Measurements from ENCODE around the gene RHBDL1. TPM values are rescaled to one million over a fixed set of nuclear protein-coding genes. Genes with fewer than 3 reads are reported as not detected.

Gene RHBDL1
- total and polyA plus RNA-seq, 9 of the 15 experiments (the other 6 are each of a cell fraction or from before 2014, with no cell fraction given): 0.03 to 5.6 (median 1.3) TPM; not detected in 1

DNA sequence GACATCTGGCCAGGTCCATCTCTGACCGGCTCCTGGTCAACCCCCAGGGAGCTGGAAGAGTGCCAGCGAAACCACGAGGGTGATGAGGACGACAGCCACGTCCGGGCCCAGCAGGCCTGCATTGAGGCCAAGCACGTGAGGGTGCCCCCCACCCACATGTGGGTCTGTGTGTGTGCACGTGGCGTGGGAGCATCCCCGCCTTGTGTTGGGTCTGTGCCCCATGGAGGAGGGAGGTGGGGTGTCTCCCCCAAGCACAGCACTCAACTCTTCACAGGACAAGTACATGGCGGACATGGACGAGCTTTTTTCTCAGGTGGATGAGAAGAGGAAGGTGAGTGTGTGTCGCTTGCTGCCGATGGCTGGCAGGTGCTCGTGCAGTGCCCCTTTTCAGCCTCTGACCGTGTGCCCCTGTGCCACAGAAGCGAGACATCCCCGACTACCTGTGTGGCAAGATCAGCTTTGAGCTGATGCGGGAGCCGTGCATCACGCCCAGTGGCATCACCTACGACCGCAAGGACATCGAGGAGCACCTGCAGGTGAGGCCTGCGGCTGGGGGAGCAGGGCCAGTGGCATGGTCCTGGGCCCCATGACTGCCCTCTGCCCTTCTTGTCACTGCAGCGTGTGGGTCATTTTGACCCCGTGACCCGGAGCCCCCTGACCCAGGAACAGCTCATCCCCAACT, 6.4 kb downstream of the RHBDL1 start (continued):
- TF ChIP-seq PCBP2 (IDR thresholded peaks at IDR 0.05; ENCODE audit: low read depth, low read length, poor library complexity, severe bottlenecking) (no peak), CHD1 (IDR thresholded peaks at IDR 0.05; ENCODE audit: low read length) (no peak), CHCHD3 (CRISPR knock-in tag; IDR thresholded peaks at IDR 0.05) (no peak), NR3C1 (CRISPR knock-in tag; IDR thresholded peaks at IDR 0.05) (no peak), DIDO1 (tag; IDR thresholded peaks at IDR 0.05; ENCODE audit: low read depth) (no peak)
- TF ChIP-seq, protein P1, sequence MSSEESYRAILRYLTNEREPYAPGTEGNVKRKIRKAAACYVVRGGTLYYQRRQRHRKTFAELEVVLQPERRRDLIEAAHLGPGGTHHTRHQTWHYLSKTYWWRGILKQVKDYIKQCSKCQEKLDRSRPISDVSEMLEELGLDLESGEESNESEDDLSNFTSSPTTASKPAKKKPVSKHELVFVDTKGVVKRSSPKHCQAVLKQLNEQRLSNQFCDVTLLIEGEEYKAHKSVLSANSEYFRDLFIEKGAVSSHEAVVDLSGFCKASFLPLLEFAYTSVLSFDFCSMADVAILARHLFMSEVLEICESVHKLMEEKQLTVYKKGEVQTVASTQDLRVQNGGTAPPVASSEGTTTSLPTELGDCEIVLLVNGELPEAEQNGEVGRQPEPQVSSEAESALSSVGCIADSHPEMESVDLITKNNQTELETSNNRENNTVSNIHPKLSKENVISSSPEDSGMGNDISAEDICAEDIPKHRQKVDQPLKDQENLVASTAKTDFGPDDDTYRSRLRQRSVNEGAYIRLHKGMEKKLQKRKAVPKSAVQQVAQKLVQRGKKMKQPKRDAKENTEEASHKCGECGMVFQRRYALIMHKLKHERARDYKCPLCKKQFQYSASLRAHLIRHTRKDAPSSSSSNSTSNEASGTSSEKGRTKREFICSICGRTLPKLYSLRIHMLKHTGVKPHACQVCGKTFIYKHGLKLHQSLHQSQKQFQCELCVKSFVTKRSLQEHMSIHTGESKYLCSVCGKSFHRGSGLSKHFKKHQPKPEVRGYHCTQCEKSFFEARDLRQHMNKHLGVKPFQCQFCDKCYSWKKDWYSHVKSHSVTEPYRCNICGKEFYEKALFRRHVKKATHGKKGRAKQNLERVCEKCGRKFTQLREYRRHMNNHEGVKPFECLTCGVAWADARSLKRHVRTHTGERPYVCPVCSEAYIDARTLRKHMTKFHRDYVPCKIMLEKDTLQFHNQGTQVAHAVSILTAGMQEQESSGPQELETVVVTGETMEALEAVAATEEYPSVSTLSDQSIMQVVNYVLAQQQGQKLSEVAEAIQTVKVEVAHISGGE (CRISPR knock-in tag; IDR thresholded peaks at IDR 0.05): no peak
- TF ChIP-seq, protein P2, sequence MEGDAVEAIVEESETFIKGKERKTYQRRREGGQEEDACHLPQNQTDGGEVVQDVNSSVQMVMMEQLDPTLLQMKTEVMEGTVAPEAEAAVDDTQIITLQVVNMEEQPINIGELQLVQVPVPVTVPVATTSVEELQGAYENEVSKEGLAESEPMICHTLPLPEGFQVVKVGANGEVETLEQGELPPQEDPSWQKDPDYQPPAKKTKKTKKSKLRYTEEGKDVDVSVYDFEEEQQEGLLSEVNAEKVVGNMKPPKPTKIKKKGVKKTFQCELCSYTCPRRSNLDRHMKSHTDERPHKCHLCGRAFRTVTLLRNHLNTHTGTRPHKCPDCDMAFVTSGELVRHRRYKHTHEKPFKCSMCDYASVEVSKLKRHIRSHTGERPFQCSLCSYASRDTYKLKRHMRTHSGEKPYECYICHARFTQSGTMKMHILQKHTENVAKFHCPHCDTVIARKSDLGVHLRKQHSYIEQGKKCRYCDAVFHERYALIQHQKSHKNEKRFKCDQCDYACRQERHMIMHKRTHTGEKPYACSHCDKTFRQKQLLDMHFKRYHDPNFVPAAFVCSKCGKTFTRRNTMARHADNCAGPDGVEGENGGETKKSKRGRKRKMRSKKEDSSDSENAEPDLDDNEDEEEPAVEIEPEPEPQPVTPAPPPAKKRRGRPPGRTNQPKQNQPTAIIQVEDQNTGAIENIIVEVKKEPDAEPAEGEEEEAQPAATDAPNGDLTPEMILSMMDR (IDR thresholded peaks at IDR 0.05 in 2 of 3, conservative IDR thresholded peaks at IDR 0.05 in 1 of 3; ENCODE audit: insufficient read depth in 2 of 3, low read depth in 1 of 3, low read length in 3 of 3): no peak
- TF ChIP-seq, protein P3, sequence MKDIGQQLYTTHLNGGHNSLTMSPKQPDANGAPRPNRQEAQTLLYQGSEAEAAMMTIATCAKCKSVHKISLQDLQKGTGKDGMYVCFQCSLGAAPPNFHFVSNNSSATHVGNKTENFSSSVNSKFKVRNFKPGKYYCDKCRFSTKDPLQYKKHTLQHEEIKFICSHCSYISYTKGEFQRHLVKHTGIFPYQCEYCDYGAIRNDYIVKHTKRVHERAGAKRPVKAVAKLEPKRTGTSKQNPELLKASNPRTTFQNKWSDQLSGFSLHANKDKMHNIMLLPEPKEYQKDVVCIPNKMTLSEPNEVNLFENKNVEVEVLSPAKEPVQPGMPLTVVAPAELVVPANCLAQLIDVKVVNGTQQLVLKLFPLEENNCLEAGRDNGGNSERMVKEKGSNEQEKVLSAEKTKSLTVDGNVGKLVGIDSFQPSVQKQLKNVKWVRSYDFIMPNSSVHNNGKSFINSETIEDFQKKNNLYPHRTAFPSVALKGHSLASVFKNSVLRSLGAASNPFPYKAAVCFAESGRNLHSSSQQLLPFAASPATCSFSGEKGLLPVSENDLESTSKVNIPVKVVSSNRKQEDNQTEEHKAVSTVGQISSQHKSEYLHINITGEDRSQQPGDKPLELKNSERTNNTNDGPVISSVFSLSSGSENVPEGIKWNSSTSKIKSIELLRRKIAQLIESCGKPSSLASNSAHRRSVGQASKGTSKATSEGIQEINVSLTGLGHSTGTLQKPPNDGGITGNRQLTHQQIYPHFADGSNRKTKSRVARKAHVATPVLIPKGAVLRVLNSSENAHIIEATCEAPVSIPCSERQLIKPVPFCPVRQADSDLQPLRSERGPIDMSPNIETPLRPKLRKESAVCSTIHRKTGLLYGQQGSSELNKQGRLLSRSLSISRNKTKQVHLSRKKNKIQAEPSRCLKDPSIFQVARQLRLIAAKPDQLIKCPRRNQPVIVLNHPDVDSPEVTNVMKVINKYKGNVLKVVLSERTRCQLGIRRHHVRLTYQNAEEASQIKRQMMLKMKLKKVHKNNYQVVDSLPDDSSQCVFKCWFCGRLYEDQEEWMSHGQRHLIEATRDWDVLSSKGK (CRISPR knock-in tag; IDR thresholded peaks at IDR 0.05): no peak
- TF ChIP-seq, protein P4, sequence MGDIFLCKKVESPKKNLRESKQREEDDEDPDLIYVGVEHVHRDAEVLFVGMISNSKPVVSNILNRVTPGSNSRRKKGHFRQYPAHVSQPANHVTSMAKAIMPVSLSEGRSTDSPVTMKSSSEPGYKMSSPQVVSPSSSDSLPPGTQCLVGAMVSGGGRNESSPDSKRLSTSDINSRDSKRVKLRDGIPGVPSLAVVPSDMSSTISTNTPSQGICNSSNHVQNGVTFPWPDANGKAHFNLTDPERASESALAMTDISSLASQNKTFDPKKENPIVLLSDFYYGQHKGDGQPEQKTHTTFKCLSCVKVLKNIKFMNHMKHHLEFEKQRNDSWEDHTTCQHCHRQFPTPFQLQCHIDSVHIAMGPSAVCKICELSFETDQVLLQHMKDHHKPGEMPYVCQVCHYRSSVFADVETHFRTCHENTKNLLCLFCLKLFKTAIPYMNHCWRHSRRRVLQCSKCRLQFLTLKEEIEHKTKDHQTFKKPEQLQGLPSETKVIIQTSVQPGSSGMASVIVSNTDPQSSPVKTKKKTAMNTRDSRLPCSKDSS (IDR thresholded peaks at IDR 0.05; ENCODE audit: low read depth, partially characterized antibody): no peak
- TF ChIP-seq, protein P5, sequence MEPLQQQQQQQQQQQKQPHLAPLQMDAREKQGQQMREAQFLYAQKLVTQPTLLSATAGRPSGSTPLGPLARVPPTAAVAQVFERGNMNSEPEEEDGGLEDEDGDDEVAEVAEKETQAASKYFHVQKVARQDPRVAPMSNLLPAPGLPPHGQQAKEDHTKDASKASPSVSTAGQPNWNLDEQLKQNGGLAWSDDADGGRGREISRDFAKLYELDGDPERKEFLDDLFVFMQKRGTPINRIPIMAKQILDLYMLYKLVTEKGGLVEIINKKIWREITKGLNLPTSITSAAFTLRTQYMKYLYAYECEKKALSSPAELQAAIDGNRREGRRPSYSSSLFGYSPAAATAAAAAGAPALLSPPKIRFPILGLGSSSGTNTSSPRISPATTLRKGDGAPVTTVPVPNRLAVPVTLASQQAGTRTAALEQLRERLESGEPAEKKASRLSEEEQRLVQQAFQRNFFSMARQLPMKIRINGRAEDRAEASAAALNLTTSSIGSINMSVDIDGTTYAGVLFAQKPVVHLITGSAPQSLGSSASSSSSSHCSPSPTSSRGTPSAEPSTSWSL (CRISPR knock-in tag; IDR thresholded peaks at IDR 0.05; ENCODE audit: borderline replicate concordance): no peak

All from K562 (cell line).